ENCODE measurements around the gene CARTPT. TPM values are rescaled to one million over a fixed set of nuclear protein-coding genes. Genes with fewer than 3 reads are reported as not detected.

CARTPT gene
- total and polyA plus RNA-seq, 9 of the 15 experiments (the other 6 are each of a cell fraction or from before 2014, with no cell fraction given) = not detected

- POLR2A ChIA-PET = interaction anchor here (0.9 kb wide), 1 partner anchor 29 kb away, joined by 3 read pairs; no protein-coding TSS in a partner anchor
- intact Hi-C loops (cut with micrococcal nuclease) = no loop called here
- no peaks in the 10 kb centered on the region for H3K36me3 ChIP-seq (ENCODE audit: control insufficient read depth, insufficient read depth, low read length)
- DNase-seq (ENCODE audit: extremely low read depth in 1 of 4, low spot score in 3 of 4) (no peak), FAIRE-seq (no peak), ATAC-seq (no peak)
- CTCF ChIA-PET (ENCODE audit: low intra/inter-chr PET ratio) = no interaction called here
- no peaks in the 10 kb centered on the region for H3K79me2 ChIP-seq (ENCODE audit: control insufficient read depth, insufficient read depth, low read length)
- in situ Hi-C loops (cut with MboI) = no loop called here
- H4K20me1 ChIP-seq (replicated peaks; ENCODE audit: control insufficient read depth, insufficient read depth, low read length) = no peaks in the 10 kb centered on the region
- no peaks in the 10 kb centered on the region for H3K4me1 ChIP-seq (replicated peaks in 1 of 2; ENCODE audit: control insufficient read depth in 2 of 2, insufficient read depth in 2 of 2, low read length in 2 of 2)
- H3K9me1 ChIP-seq (ENCODE audit: control insufficient read depth, insufficient read depth, low read length) = peaks cover 2% of the 10 kb centered on the region
- 0% methylated on average over 4 of the region's 4 CpGs for WGBS (ENCODE audit: insufficient coverage, low coverage, missing lambda C conversion rate)
- no peaks in the 10 kb centered on the region for H3K9me3 ChIP-seq (replicated peaks; ENCODE audit: control insufficient read depth, insufficient read depth, low read depth, low read length)
- H2AFZ ChIP-seq (ENCODE audit: low read depth, low read length) = no peak overlapping the region
- H3K4me3 ChIP-seq = no peak overlapping the region
- H3K9ac ChIP-seq (ENCODE audit: insufficient read depth in 1 of 2, low read depth in 2 of 2, low read length in 2 of 2) = no peak overlapping the region
- H3K4me2 ChIP-seq (ENCODE audit: insufficient read depth, low read length) = no peak overlapping the region
- no TSS peak for BruUV-seq (replicated peaks)
- H3K27ac ChIP-seq (ENCODE audit: extremely low read depth, low read depth, low read length) = no peak overlapping the region
- TF ChIP-seq KDM5B (IDR thresholded peaks at IDR 0.05; ENCODE audit: insufficient replicate concordance, low read depth, low read length) (no peak), DLX4 (CRISPR knock-in tag; IDR thresholded peaks at IDR 0.05) (no peak), C11orf30 (IDR thresholded peaks at IDR 0.05; ENCODE audit: low read depth) (no peak), ZNF561 (CRISPR knock-in tag; conservative IDR thresholded peaks at IDR 0.05) (no peak), PHB (CRISPR knock-in tag; IDR thresholded peaks at IDR 0.05) (no peak), MCM2 (IDR thresholded peaks at IDR 0.05; ENCODE audit: low read depth) (no peak), ZNF778 (CRISPR knock-in tag; IDR thresholded peaks at IDR 0.05) (no peak), SMARCA4 (IDR thresholded peaks at IDR 0.05) (no peak), ZFP91 (CRISPR knock-in tag; IDR thresholded peaks at IDR 0.05) (no peak), ZBTB12 (CRISPR knock-in tag; IDR thresholded peaks at IDR 0.05) (no peak), KDM4B (IDR thresholded peaks at IDR 0.05; ENCODE audit: borderline replicate concordance in 2 of 2, low read depth in 1 of 2) (no peak), TBP (optimal IDR thresholded peaks at IDR 0.05; ENCODE audit: low read depth, low read length) (no peak), POLR2A (conservative IDR thresholded peaks at IDR 0.05) (no peak), SMAD2 (IDR thresholded peaks at IDR 0.05; ENCODE audit: low read depth, low read length) (no peak), ZNF146 (CRISPR knock-in tag; IDR thresholded peaks at IDR 0.05; ENCODE audit: unreplicated experiment) (no peak), ZNF707 (CRISPR knock-in tag; conservative IDR thresholded peaks at IDR 0.05) (no peak), MTA1 (IDR thresholded peaks at IDR 0.05; ENCODE audit: borderline replicate concordance) (no peak), ERF (CRISPR knock-in tag; IDR thresholded peaks at IDR 0.05) (no peak)
- peaks cover 25 to 37% of the 10 kb centered on the region in 2 experiments for H3K27me3 ChIP-seq (ENCODE audit: control insufficient read depth in 2 of 2, insufficient read depth in 2 of 2, low read length in 2 of 2)
Measured at GRCh38 chr5:71703941-71704340, 15.1 kb upstream of the CARTPT start.

All from K562 (cell line).